Activated CD8-positive, alpha-beta T cell treated with anti-CD3 and anti-CD28 coated beads for 36 hours (primary cell): Measurements from ENCODE around the gene TNFSF8. TPM values are rescaled to one million over a fixed set of nuclear protein-coding genes. Genes with fewer than 3 reads are reported as not detected.

ENCODE experiments used
- ATAC-seq: fragments of 200-7000 bp; cut with Tn5 transposase; one replicate; pipeline ENCODE4 v1.10.0; 2021; ENCODE audit warnings: mild to moderate bottlenecking, moderate library complexity
- CTCF ChIA-PET: fragments of 350-600 bp; sonication (Branson Sonifier 250); formaldehyde crosslinking; loops from one replicate; lab custom pipeline; 2021; ENCODE audit warnings: antibody characterized with exemption; lab: Charles Lee
- POLR2A ChIA-PET: fragments of 350-600 bp; sonication (Branson Sonifier 250); formaldehyde crosslinking; loops from one replicate; lab custom pipeline; 2021; ENCODE audit warnings: antibody characterized with exemption; lab: Charles Lee
- DNase-seq: peaks from one replicate; pipeline ENCODE4 v3.0.0-alpha.2; 2020
- H3K27ac Mint-ChIP-seq: one replicate; pipeline ENCODE4 v1.8.0; 2021; ENCODE audit warnings: mild to moderate bottlenecking, mixed read lengths
- H3K27me3 Mint-ChIP-seq: one replicate; pipeline ENCODE4 v1.8.0; 2021; ENCODE audit warnings: mixed read lengths
- H3K36me3 Mint-ChIP-seq: one replicate; pipeline ENCODE4 v1.8.0; 2021; ENCODE audit warnings: low read depth, mixed read lengths
- H3K4me1 Mint-ChIP-seq: one replicate; pipeline ENCODE4 v1.8.0; 2021; ENCODE audit warnings: low read depth, mixed read lengths
- H3K4me3 Mint-ChIP-seq: one replicate; pipeline ENCODE4 v1.8.0; 2021; ENCODE audit warnings: mild to moderate bottlenecking, moderate library complexity, mixed read lengths
- H3K9me3 Mint-ChIP-seq: one replicate; pipeline ENCODE4 v1.8.0; 2021; ENCODE audit warnings: mixed read lengths
- intact Hi-C: fragments of 100-400 bp; cut with micrococcal nuclease; formaldehyde crosslinking; loops from one replicate; pipeline ENCODE4 v1.10.0; 2022
- total RNA-seq, 2 experiments: library from RNA; stranded (reverse); gene quantifications; one replicate each; pipeline ENCODE4 v1.2.3, GENCODE V29; 2021
- TF ChIP-seq, protein P1 (sequence below): fragments of 200-600 bp; IDR thresholded peaks from one replicate; pipeline ENCODE4 v1.8.0; 2022; ENCODE audit warnings: antibody characterized with exemption, mild to moderate bottlenecking

Gene TNFSF8
- total RNA-seq, 2 experiments from 2014 or later: 21.7 to 23.9 TPM

- Mint-ChIP-seq H3K4me3 (no peak overlapping the region), H3K27me3 (no peaks in the 10 kb centered on the region), H3K27ac (no peak overlapping the region), H3K36me3 (peaks cover 17% of the 10 kb centered on the region), H3K9me3 (peaks cover 20% of the 10 kb centered on the region), H3K4me1 (peaks cover 55% of the 10 kb centered on the region)
- ATAC-seq: no peak
- ChIA-PET POLR2A (interaction anchor here (0.8 to 1.3 kb wide), 3 partner anchors 8 to 40 kb away, joined by 3 to 4 read pairs (median 3); no protein-coding TSS in a partner anchor), CTCF (interaction anchor here (0.8 to 2.9 kb wide), 5 partner anchors 10 to 235 kb away, joined by 3 to 15 read pairs (median 9); no protein-coding TSS in a partner anchor)
- peak; percentile 38 for DNase-seq
- TF ChIP-seq, protein P1, sequence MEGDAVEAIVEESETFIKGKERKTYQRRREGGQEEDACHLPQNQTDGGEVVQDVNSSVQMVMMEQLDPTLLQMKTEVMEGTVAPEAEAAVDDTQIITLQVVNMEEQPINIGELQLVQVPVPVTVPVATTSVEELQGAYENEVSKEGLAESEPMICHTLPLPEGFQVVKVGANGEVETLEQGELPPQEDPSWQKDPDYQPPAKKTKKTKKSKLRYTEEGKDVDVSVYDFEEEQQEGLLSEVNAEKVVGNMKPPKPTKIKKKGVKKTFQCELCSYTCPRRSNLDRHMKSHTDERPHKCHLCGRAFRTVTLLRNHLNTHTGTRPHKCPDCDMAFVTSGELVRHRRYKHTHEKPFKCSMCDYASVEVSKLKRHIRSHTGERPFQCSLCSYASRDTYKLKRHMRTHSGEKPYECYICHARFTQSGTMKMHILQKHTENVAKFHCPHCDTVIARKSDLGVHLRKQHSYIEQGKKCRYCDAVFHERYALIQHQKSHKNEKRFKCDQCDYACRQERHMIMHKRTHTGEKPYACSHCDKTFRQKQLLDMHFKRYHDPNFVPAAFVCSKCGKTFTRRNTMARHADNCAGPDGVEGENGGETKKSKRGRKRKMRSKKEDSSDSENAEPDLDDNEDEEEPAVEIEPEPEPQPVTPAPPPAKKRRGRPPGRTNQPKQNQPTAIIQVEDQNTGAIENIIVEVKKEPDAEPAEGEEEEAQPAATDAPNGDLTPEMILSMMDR: no peak
- intact Hi-C loops: no loop called here
Measured at GRCh38 chr9:114888607-114889006, 41.8 kb downstream of the TNFSF8 start.

GRCh38 chr9:114887963-114888362 lies 42.4 kb downstream of the TNFSF8 start:
- ATAC-seq: no peak
- H3K36me3 Mint-ChIP-seq: peaks cover 14% of the 10 kb centered on the region
- TF ChIP-seq, protein P1: no peak
- peaks cover 49% of the 10 kb centered on the region for H3K4me1 Mint-ChIP-seq
- H3K4me3 Mint-ChIP-seq: no peak overlapping the region
- H3K9me3 Mint-ChIP-seq: peaks cover 18% of the 10 kb centered on the region
- POLR2A ChIA-PET: interaction anchor here (0.8 kb wide), 1 partner anchor 27 kb away, joined by 3 read pairs; no protein-coding TSS in a partner anchor
- CTCF ChIA-PET: interaction anchor here (0.8 to 2.9 kb wide), 4 partner anchors 11 to 235 kb away, joined by 3 to 10 read pairs (median 6); no protein-coding TSS in a partner anchor
- no peaks in the 10 kb centered on the region for H3K27me3 Mint-ChIP-seq
- intact Hi-C loops: no loop called here
- DNase-seq: no peak
- H3K27ac Mint-ChIP-seq: no peak overlapping the region

DNA sequence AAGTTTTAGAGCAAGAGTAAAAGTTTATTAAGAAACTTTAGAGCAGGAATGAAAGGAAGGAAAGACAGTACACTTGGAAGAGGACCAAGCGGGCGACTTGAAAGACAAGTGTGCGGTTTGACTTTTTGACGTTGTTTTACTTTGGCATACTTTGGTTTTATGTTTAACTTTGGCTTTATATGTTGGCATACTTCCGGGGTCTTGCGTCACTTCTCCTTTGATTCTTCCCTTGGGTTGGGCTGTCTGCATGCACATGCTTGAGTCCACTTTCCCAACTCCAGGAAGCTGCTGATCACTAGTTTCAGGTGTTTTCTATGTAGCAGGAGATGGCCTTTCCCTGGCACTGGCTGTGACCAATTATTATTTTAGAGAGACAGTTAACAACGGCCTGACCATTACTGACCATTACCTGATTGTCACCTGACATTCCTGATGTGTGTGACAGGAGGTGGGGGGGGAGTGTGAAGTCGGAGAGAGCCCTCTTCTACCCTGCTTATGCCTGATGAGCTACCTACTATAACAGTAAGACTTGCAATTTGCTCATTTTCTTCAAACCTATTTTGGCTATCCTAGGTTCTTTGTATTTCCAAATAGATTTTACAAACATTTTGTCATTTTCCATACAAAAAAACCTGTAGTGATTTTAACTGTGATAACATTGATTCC lies 45.5 kb downstream of the TNFSF8 start:
- POLR2A ChIA-PET: no interaction called here
- DNase-seq (no peak), ATAC-seq (no peak)
- no peaks in the 10 kb centered on the region for H3K27me3 Mint-ChIP-seq
- CTCF ChIA-PET: interaction anchor here (1.2 to 1.6 kb wide), 2 partner anchors 10 to 105 kb away, joined by 3 to 4 read pairs; no protein-coding TSS in a partner anchor
- H3K4me3 Mint-ChIP-seq: no peak overlapping the region
- TF ChIP-seq, protein P1: no peak
- H3K36me3 Mint-ChIP-seq: peaks cover 6% of the 10 kb centered on the region
- H3K27ac Mint-ChIP-seq: no peak overlapping the region
- H3K9me3 Mint-ChIP-seq: peaks cover 10% of the 10 kb centered on the region
- peaks cover 27% of the 10 kb centered on the region for H3K4me1 Mint-ChIP-seq
- intact Hi-C loops: no loop called here

DNA sequence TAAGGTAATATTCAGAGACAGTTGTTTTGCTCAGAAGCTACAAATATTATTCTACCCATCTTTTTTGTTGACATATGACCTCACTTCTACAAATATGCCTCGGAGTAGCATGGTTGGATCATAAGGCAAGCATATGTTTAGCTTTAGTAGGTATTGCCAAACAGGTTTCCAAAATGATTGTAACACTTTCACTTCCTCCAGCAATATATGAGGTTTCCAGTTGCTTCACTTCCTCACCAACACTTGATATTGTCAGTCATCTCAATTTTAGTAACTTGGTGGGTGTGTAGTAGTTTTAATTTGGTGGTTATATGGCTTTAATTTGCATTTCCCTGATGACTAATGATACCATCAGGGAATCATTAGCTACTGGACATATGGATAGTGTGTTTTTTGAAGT lies 46.7 kb downstream of the TNFSF8 start:
- peaks cover 10% of the 10 kb centered on the region for H3K9me3 Mint-ChIP-seq
- peaks cover 15% of the 10 kb centered on the region for H3K4me1 Mint-ChIP-seq
- TF ChIP-seq, protein P1: no peak
- H3K27me3 Mint-ChIP-seq: no peaks in the 10 kb centered on the region
- H3K36me3 Mint-ChIP-seq: peaks cover 6% of the 10 kb centered on the region
- ATAC-seq (peak; percentile 24), DNase-seq (no peak)
- intact Hi-C loops: no loop called here
- CTCF ChIA-PET: interaction anchor here (1.2 to 2.1 kb wide), 2 partner anchors 11 to 14 kb away, joined by 3 to 6 read pairs; no protein-coding TSS in a partner anchor
- no peak overlapping the region for H3K4me3 Mint-ChIP-seq
- no peak overlapping the region for H3K27ac Mint-ChIP-seq
- POLR2A ChIA-PET: no interaction called here

DNA sequence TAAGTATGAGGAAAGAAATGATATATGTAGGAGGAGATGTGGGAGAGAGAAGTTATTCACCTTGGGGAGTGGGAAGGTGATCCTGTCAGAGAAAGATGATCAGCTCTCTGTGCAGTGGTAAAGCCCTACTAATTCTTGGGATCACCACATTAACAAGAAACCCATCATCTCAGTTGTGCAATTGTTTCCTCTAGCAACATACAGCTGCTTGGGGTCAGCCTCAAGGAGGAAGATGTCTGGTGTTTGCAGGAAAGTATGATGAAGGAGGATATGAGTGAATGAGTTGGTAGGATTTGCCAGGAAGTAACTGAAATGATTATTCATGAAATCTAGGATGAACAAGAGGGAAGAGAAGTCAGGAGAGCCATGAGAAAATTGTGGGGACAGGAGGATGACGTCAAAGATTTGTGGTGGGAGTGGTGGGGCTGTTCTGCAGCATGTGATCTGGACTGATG lies 50.1 kb downstream of the TNFSF8 start:
- DNase-seq (no peak), ATAC-seq (no peak)
- H3K27me3 Mint-ChIP-seq: no peaks in the 10 kb centered on the region
- peaks cover 11% of the 10 kb centered on the region for H3K36me3 Mint-ChIP-seq
- peaks cover 5% of the 10 kb centered on the region for H3K4me1 Mint-ChIP-seq
- no peak overlapping the region for H3K4me3 Mint-ChIP-seq
- H3K9me3 Mint-ChIP-seq: peaks cover 24% of the 10 kb centered on the region
- POLR2A ChIA-PET: interaction anchor here (0.7 to 1.2 kb wide), 3 partner anchors 9 to 29 kb away, joined by 3 to 4 read pairs (median 3); no protein-coding TSS in a partner anchor
- intact Hi-C loops: no loop called here
- no peak overlapping the region for H3K27ac Mint-ChIP-seq
- CTCF ChIA-PET: interaction anchor here (1.1 kb wide), 1 partner anchor 24 kb away, joined by 3 read pairs; no protein-coding TSS in a partner anchor
- TF ChIP-seq, protein P1: no peak
